BJ (cell line): ENCODE measurements around the gene RAD51B. TPM values are rescaled to one million over a fixed set of nuclear protein-coding genes. Genes with fewer than 3 reads are reported as not detected.

ENCODE experiments used
- CTCF ChIA-PET: fragments of 350-600 bp; formaldehyde crosslinking; extraction: SDS; loops from one replicate; lab custom pipeline; 2021; ENCODE audit warnings: antibody characterized with exemption, inconsistent platforms; lab: Yijun Ruan, JAX
- POLR2A ChIA-PET: fragments of 300-600 bp; sonication (Branson Sonifier 250); formaldehyde crosslinking; extraction: SDS; loops from one replicate; lab custom pipeline; 2021; ENCODE audit warnings: antibody characterized with exemption; lab: Charles Lee
- DNase-seq: peaks from one replicate; pipeline ENCODE4 v3.0.0-alpha.2; 2011; ENCODE audit warnings: low read depth
- H3K27me3 ChIP-seq: 2 replicates; pipeline ENCODE4 v1.6.0; 2011; ENCODE audit warnings: low read length; ENCODE audit not compliant: control insufficient read depth, insufficient read depth
- H3K36me3 ChIP-seq: 2 replicates; pipeline ENCODE4 v1.5.1; 2011; ENCODE audit warnings: low read length; ENCODE audit not compliant: control insufficient read depth, insufficient read depth
- H3K4me3 ChIP-seq: 2 replicates; pipeline ENCODE4 v1.5.1; 2011; ENCODE audit warnings: low read depth, mild to moderate bottlenecking, control low read depth, low read length
- polyA plus RNA-seq: library from polyadenylated mRNA; depleted of rRNA; stranded (reverse); fragments of >200 nt; gene quantifications from 2 replicates; pipeline ENCODE4 v1.2.3, GENCODE V29; 2011
- TF ChIP-seq, protein P1 (sequence below): IDR thresholded peaks from 2 replicates; pipeline ENCODE4 v1.5.1; 2011; ENCODE audit warnings: low read depth, mild to moderate bottlenecking, control low read depth, inconsistent platforms, low read length, moderate library complexity; ENCODE audit not compliant: insufficient read depth

RAD51B gene
- polyA plus RNA-seq, 1 experiment: 5.6 TPM

DNA sequence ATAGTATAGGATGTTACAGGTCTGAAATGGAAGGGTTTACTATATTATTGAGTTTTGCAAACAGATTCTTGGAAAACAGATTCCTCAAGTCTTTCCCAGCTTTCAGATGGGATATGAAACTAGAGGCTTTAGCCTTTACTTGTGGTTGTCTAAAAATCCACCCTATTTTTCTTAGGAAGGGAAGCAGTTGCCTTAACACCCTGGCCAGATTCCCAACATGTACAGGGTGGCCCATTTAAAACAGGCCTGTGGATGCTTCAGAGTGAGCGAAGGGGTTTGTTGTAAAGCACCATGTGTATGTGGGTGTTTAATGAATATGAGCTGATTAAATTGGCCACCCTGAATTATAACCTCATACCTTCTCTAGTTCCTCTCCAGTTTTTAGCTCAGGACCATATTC, 557.4 kb downstream of the RAD51B start:
- ChIA-PET CTCF (interaction anchor here (0.6 to 2.4 kb wide), 2 partner anchors 9 to 80 kb away, joined by 3 to 9 read pairs; no protein-coding TSS in a partner anchor), POLR2A (interaction anchor here (0.5 kb wide), 1 partner anchor 14 kb away, joined by 3 read pairs; no protein-coding TSS in a partner anchor)
- no peaks in the 10 kb centered on the region for H3K36me3 ChIP-seq
- no peak for DNase-seq
- TF ChIP-seq, protein P1, sequence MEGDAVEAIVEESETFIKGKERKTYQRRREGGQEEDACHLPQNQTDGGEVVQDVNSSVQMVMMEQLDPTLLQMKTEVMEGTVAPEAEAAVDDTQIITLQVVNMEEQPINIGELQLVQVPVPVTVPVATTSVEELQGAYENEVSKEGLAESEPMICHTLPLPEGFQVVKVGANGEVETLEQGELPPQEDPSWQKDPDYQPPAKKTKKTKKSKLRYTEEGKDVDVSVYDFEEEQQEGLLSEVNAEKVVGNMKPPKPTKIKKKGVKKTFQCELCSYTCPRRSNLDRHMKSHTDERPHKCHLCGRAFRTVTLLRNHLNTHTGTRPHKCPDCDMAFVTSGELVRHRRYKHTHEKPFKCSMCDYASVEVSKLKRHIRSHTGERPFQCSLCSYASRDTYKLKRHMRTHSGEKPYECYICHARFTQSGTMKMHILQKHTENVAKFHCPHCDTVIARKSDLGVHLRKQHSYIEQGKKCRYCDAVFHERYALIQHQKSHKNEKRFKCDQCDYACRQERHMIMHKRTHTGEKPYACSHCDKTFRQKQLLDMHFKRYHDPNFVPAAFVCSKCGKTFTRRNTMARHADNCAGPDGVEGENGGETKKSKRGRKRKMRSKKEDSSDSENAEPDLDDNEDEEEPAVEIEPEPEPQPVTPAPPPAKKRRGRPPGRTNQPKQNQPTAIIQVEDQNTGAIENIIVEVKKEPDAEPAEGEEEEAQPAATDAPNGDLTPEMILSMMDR: no peak
- H3K4me3 ChIP-seq: no peak overlapping the region
- H3K27me3 ChIP-seq: no peaks in the 10 kb centered on the region

DNA sequence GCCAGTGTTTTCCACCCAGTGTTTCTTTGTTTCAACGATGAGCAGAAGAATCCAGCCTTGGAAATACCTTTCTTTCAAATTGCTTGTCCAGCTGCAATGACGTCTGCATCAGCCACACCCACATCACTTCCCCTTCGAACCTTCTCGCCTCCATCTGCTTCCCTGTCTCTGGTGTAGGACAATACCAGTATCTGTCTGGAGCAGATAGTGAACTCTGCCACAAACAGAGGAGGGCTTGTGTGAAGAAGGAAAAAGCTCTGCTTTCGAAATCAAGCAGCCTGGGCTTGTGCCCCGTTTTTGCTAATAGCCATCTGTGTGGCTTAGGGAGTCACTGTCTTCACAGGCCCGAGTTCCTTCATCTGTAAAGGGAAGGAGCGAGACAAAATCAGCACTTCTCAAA, 557.9 kb downstream of the RAD51B start:
- TF ChIP-seq, protein P1: no peak
- no peak for DNase-seq
- Histone ChIP-seq H3K27me3 (no peaks in the 10 kb centered on the region), H3K36me3 (no peaks in the 10 kb centered on the region), H3K4me3 (no peak overlapping the region)
- ChIA-PET CTCF (interaction anchor here (0.6 to 2.4 kb wide), 3 partner anchors 10 to 757 kb away, joined by 3 to 9 read pairs (median 3); no protein-coding TSS in a partner anchor), POLR2A (no interaction called here)

DNA sequence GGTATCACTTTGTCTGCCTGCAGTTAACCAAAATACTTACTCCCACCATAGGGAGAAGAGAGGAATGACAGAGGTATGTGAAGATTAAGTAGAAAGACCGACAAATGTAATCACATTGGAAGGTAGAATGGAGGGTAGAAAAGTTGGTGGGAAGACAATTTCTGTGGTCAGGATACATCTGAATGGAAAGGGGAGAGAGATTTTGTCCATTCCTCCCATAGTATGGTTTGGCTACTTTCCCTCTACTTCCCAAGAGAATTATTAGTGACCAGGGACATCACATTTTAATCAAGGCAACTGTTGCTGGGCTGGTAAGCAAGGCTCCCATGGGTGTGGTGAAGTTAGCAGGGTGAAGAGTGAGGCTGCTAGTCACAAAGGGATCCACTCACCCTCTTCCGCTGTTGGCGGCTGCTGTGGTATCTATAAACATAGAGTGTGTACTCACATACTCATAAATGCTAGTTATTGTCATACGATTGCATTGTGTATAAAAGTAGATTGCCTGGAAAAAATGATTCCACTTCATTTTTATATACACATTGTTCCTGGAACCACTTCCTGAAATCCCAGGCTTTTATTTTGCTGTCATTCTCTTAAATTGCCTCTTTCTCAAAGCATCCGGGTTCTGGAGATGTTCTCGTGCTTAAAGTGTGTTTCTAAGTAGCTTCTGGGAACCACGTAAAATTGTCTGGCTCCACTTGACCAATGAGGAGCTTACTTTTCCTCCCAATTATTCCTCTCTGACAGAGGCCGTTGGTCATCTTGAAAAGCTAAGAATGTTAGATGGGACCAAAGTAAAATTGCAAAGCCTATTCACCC, 560.1 kb downstream of the RAD51B start:
- H3K36me3 ChIP-seq: no peaks in the 10 kb centered on the region
- H3K4me3 ChIP-seq: no peak overlapping the region
- CTCF ChIA-PET: no interaction called here
- POLR2A ChIA-PET: no interaction called here
- no peak for DNase-seq
- TF ChIP-seq, protein P1: no peak
- no peaks in the 10 kb centered on the region for H3K27me3 ChIP-seq

DNA sequence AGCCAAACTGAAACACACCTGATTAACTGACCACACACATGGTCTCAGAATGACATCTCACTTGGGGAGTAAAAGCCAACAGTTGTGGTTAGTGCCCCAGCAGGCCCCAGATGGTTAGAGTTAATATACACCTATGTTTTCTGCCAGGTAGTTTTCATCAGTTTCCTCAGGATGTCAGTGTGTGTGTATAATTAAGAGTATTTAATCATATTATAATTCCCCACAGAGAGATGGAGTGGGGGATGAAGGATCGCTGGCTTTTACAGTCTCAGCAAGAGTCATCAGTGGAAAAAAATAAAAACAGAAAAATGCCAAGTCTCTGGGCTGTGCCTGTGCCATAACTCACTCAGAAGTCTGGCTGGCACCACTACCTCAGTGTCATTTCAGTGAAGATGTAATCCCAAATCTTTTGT, 560.8 kb downstream of the RAD51B start:
- ChIA-PET POLR2A (no interaction called here), CTCF (no interaction called here)
- H3K4me3 ChIP-seq: no peak overlapping the region
- H3K27me3 ChIP-seq: no peaks in the 10 kb centered on the region
- H3K36me3 ChIP-seq: no peaks in the 10 kb centered on the region
- TF ChIP-seq, protein P1: no peak
- DNase-seq: no peak

DNA sequence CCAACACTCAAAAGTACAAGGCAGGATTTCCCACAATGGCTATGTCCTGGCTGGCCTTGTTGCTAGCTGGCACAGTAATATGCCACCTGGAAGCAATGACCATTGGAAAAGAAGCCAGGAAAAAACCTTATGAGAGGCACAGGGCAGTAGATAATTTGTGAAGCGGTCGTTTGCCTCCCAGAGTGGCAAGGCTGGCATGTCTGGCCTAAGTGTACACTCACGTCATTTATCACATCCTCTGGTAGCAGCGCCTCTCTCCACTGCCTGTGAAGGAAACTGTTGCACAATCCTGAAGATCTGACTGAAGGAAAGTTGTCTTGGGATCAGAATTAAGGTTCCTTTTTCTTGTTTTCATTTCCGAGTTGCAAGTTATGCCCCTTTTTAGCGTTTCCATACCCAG, 564.8 kb downstream of the RAD51B start:
- no peak for DNase-seq
- POLR2A ChIA-PET: no interaction called here

More for the DNA sequence above, 564.8 kb downstream of the RAD51B start:
- Histone ChIP-seq H3K36me3 (no peaks in the 10 kb centered on the region), H3K27me3 (no peaks in the 10 kb centered on the region), H3K4me3 (no peak overlapping the region)
- CTCF ChIA-PET: interaction anchor here (1.1 kb wide), 1 partner anchor 15 kb away, joined by 3 read pairs; no protein-coding TSS in a partner anchor
- TF ChIP-seq, protein P1: no peak
